Type B pancreatic cell (in vitro differentiated cells): ENCODE results near the gene RBM7. TPM values are rescaled to one million over a fixed set of nuclear protein-coding genes. Genes with fewer than 3 reads are reported as not detected.

Experiments used
- DNase-seq: peaks from one replicate; pipeline ENCODE4 v3.0.0; 2021; ENCODE audit warnings: mixed read lengths; ENCODE audit not compliant: unreplicated experiment; ENCODE audit errors: extremely low spot score
- H3K27ac Mint-ChIP-seq: 2 replicates; pipeline ENCODE4 v1.8.0; 2021; ENCODE audit warnings: mild to moderate bottlenecking, mixed read lengths
- H3K27me3 Mint-ChIP-seq: 2 replicates; pipeline ENCODE4 v1.8.0; 2021; ENCODE audit warnings: mixed read lengths
- H3K36me3 Mint-ChIP-seq: 2 replicates; pipeline ENCODE4 v1.8.0; 2021; ENCODE audit warnings: mixed read lengths
- H3K4me1 Mint-ChIP-seq: one replicate; pipeline ENCODE4 v1.8.0; 2021; ENCODE audit warnings: mixed read lengths; ENCODE audit not compliant: unreplicated experiment
- H3K4me3 Mint-ChIP-seq: 2 replicates; pipeline ENCODE4 v1.8.0; 2021; ENCODE audit warnings: mild to moderate bottlenecking, mixed read lengths
- H3K9me3 Mint-ChIP-seq: 2 replicates; pipeline ENCODE4 v1.8.0; 2021; ENCODE audit warnings: mixed read lengths
- CTCF ChIP-seq: fragments of 200-600 bp; sonication (generic); conservative IDR thresholded peaks from 2 replicates; pipeline ENCODE4 v1.5.0; 2021; ENCODE audit warnings: antibody characterized with exemption, mild to moderate bottlenecking
- total RNA-seq: library from RNA; stranded (reverse); gene quantifications from 2 replicates; pipeline ENCODE4 v1.2.1, GENCODE V29; 2021; ENCODE audit warnings: low replicate concordance

RBM7 gene
- total RNA-seq, 1 donor from 2014 or later = 32.6 TPM

- Mint-ChIP-seq H3K9me3 (peaks cover 5% of the 10 kb centered on the region), H3K27ac (no peak overlapping the region), H3K36me3 (no peaks in the 10 kb centered on the region), H3K27me3 (no peaks in the 10 kb centered on the region), H3K4me1 (no peaks in the 10 kb centered on the region), H3K4me3 (no peak overlapping the region)
- TF ChIP-seq CTCF = no peak
- no peak for DNase-seq
Measured at GRCh38 chr11:114386131-114386530, 14.3 kb upstream of the RBM7 start.

- H3K36me3 Mint-ChIP-seq = no peaks in the 10 kb centered on the region
Measured at GRCh38 chr11:114386545-114386944, 13.9 kb upstream of the RBM7 start.

GRCh38 chr11:114392735-114393667 is 7.5 kb upstream of the RBM7 start:
- H3K36me3 Mint-ChIP-seq = no peaks in the 10 kb centered on the region
- no peak for TF ChIP-seq CTCF
- no peaks in the 10 kb centered on the region for H3K27me3 Mint-ChIP-seq
- H3K4me3 Mint-ChIP-seq = no peak overlapping the region
- no peaks in the 10 kb centered on the region for H3K9me3 Mint-ChIP-seq
- no peak overlapping the region for H3K27ac Mint-ChIP-seq
- no peak for DNase-seq
- peaks cover 5% of the 10 kb centered on the region for H3K4me1 Mint-ChIP-seq

More at GRCh38 chr11:114386545-114386944, 13.9 kb upstream of the RBM7 start:
- no peaks in the 10 kb centered on the region for H3K4me1 Mint-ChIP-seq
- H3K27me3 Mint-ChIP-seq = no peaks in the 10 kb centered on the region
- TF ChIP-seq CTCF = no peak
- no peak for DNase-seq
- no peak overlapping the region for H3K4me3 Mint-ChIP-seq
- peaks cover 5% of the 10 kb centered on the region for H3K9me3 Mint-ChIP-seq
- no peak overlapping the region for H3K27ac Mint-ChIP-seq

GRCh38 chr11:114395736-114396135 is 4.7 kb upstream of the RBM7 start:
- Mint-ChIP-seq H3K27me3 (no peaks in the 10 kb centered on the region), H3K36me3 (no peaks in the 10 kb centered on the region), H3K27ac (peak overlapping the region; percentile 48), H3K9me3 (no peaks in the 10 kb centered on the region), H3K4me3 (no peak overlapping the region), H3K4me1 (peaks cover 12% of the 10 kb centered on the region)
- TF ChIP-seq CTCF = no peak
- DNase-seq = no peak

- Mint-ChIP-seq H3K27me3 (no peaks in the 10 kb centered on the region), H3K4me3 (no peak overlapping the region), H3K4me1 (peaks cover 13% of the 10 kb centered on the region), H3K27ac (no peak overlapping the region), H3K36me3 (peaks cover 1% of the 10 kb centered on the region), H3K9me3 (no peaks in the 10 kb centered on the region)
- no peak for TF ChIP-seq CTCF
- no peak for DNase-seq
Measured at GRCh38 chr11:114396916-114397315, 3.5 kb upstream of the RBM7 start.
